RWPE2 (cell line): ENCODE results near the gene THAP3.

Source experiments
- ATAC-seq: fragments of 200-7000 bp; cut with Tn5 transposase; 3 replicates; pipeline ENCODE4 v1.9.1; 2021; ENCODE audit warnings: low read depth
- DNase-seq: peaks from one replicate; pipeline ENCODE4 v3.0.0-alpha.2; 2020; ENCODE audit warnings: low spot score
- H3K27ac ChIP-seq: fragments of 450-650 bp; 2 replicates; pipeline ENCODE4 v1.5.1; 2017; ENCODE audit warnings: mild to moderate bottlenecking; ENCODE audit not compliant: poor library complexity, severe bottlenecking
- H3K27me3 ChIP-seq: fragments of 250-450 bp; sonication (Bioruptor Pico); 2 replicates; pipeline ENCODE4 v1.5.1; 2021; ENCODE audit warnings: mild to moderate bottlenecking, moderate library complexity; ENCODE audit not compliant: insufficient read depth, poor library complexity, severe bottlenecking
- H3K36me3 ChIP-seq: fragments of 250-450 bp; sonication (Bioruptor Pico); 2 replicates; pipeline ENCODE4 v1.5.1; 2020; ENCODE audit warnings: low read depth, mild to moderate bottlenecking, moderate library complexity
- H3K4me1 ChIP-seq: fragments of 250-450 bp; sonication (Bioruptor Pico); 2 replicates; pipeline ENCODE4 v1.5.1; 2021; ENCODE audit warnings: mild to moderate bottlenecking, moderate library complexity; ENCODE audit not compliant: insufficient read depth, poor library complexity, severe bottlenecking
- H3K4me3 ChIP-seq: fragments of 250-450 bp; sonication (Bioruptor Pico); 2 replicates; pipeline ENCODE4 v1.5.1; 2021; ENCODE audit warnings: mild to moderate bottlenecking, moderate library complexity; ENCODE audit not compliant: severe bottlenecking
- H3K9me3 ChIP-seq: fragments of 250-450 bp; sonication (Bioruptor Pico); 2 replicates; pipeline ENCODE4 v1.5.1; 2021; ENCODE audit warnings: mild to moderate bottlenecking, moderate library complexity; ENCODE audit not compliant: severe bottlenecking
- CTCF ChIP-seq: fragments of 450-650 bp; IDR thresholded peaks from one replicate; pipeline ENCODE4 v1.5.1; 2017; ENCODE audit warnings: mild to moderate bottlenecking, moderate library complexity; ENCODE audit not compliant: poor library complexity, severe bottlenecking

Gene THAP3

GRCh38 chr1:6591222-6591621 lies 33.4 kb upstream of the THAP3 start:
- H3K36me3 ChIP-seq, result peaks cover 73% of the 10 kb centered on the region

GRCh38 chr1:6591644-6592043 lies 33.0 kb upstream of the THAP3 start:
- Histone ChIP-seq H3K27ac (no peak overlapping the region), H3K36me3 (peaks cover 77% of the 10 kb centered on the region), H3K4me1 (peaks cover 16% of the 10 kb centered on the region), H3K27me3 (no peaks in the 10 kb centered on the region), H3K9me3 (no peaks in the 10 kb centered on the region), H3K4me3 (no peak overlapping the region)
- TF ChIP-seq CTCF, result no peak
- no peak for ATAC-seq
- no peak for DNase-seq

More at GRCh38 chr1:6591222-6591621, 33.4 kb upstream of the THAP3 start:
- DNase-seq (no peak), ATAC-seq (no peak)
- no peak for TF ChIP-seq CTCF
- no peak overlapping the region for H3K4me3 ChIP-seq
- no peaks in the 10 kb centered on the region for H3K9me3 ChIP-seq
- H3K27ac ChIP-seq, result no peak overlapping the region
- H3K4me1 ChIP-seq, result peaks cover 16% of the 10 kb centered on the region
- H3K27me3 ChIP-seq, result no peaks in the 10 kb centered on the region

GRCh38 chr1:6592441-6592840 lies 32.2 kb upstream of the THAP3 start:
- H3K27ac ChIP-seq, result no peak overlapping the region
- no peak for TF ChIP-seq CTCF
- no peak for ATAC-seq
- no peaks in the 10 kb centered on the region for H3K9me3 ChIP-seq
- no peak for DNase-seq
- H3K27me3 ChIP-seq, result no peaks in the 10 kb centered on the region
- no peak overlapping the region for H3K4me3 ChIP-seq
- H3K4me1 ChIP-seq, result peaks cover 11% of the 10 kb centered on the region
- H3K36me3 ChIP-seq, result peaks cover 85% of the 10 kb centered on the region

- Histone ChIP-seq H3K4me1 (peaks cover 5% of the 10 kb centered on the region), H3K36me3 (peaks cover 89% of the 10 kb centered on the region), H3K4me3 (no peak overlapping the region), H3K27ac (no peak overlapping the region), H3K9me3 (no peaks in the 10 kb centered on the region), H3K27me3 (no peaks in the 10 kb centered on the region)
- TF ChIP-seq CTCF, result no peak
- DNase-seq, result no peak
- ATAC-seq, result no peak
Measured at GRCh38 chr1:6592865-6593593, 31.6 kb upstream of the THAP3 start.

GRCh38 chr1:6593810-6594209 lies 30.9 kb upstream of the THAP3 start:
- DNase-seq, result no peak
- ATAC-seq, result no peak

More at GRCh38 chr1:6593810-6594209, 30.9 kb upstream of the THAP3 start:
- Histone ChIP-seq H3K9me3 (no peaks in the 10 kb centered on the region), H3K4me3 (no peak overlapping the region), H3K36me3 (peaks cover 89% of the 10 kb centered on the region), H3K27ac (no peak overlapping the region), H3K27me3 (no peaks in the 10 kb centered on the region), H3K4me1 (peaks cover under 1% of the 10 kb centered on the region)
- no peak for TF ChIP-seq CTCF
